Endometrium (tissue), 2 donors: ENCODE data around the gene SCAMP4.
"Not testable (repeated sequence)": the region's sequence is repeated elsewhere in the genome, so short reads cannot be mapped to it uniquely, and the experiment has no call there.

ENCODE experiments used
- FAIRE-seq: peaks from 2 replicates; lab custom pipeline; 2012; peaks lifted over from hg19 to GRCh38; lab: Jason Lieb, UNC
- donor health status: control.
- donor health status: control.

The SCAMP4 gene

DNA sequence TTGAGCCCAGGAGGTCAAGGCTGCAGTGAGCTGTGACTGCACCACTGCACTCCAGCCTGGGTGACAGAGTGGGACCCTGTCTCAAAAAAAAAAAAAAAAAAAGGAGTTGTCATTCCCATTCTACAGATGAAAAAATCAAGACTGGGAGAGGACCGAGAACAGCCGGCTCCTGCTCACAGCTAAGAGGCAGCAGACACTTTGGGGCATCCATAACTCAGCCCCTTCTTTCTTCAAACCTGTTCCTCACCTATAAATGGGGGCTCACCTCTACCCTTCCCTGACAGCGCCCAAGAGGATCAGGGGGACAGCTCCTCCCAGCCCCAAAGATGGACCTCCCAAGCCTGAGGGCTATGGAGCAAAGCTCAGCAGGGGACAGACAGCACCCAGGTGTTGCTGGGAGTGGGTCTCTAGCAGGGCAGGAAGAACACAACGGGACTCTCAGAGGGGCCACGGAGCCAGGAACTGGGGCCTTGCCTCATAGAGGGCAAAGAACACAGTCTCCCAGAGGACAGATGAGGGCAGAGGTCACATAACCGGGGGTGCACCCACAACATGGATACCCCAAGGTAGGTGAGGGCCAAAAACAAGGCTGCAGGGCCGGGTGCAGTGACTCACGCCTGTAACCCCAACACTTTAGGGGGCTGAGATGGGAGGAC, 38.4 kb upstream of the SCAMP4 start:
- FAIRE-seq: no peak

GRCh38 chr19:1867349-1867724, 37.9 kb upstream of the SCAMP4 start:
- no peak for FAIRE-seq

DNA sequence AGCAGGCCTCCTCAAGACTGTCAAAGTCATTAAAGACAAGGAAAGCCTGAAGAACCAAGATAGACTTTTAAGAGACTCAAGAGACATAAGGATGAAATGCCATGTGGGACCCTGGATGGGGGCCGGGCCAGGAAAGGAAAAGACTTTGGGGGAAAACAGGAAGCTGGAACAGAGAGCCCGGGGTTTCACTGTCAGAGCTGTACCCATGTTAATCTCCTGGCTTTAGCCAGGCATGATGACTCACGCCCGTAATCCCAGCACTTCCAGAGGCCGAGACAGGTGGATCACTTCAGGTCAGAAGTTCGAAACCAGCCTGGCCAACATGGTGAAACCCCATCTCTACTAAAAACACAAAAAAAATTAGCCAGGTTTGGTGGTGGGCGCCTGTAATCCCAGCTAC, 36.2 kb upstream of the SCAMP4 start:
- FAIRE-seq: no peak

- no peak for FAIRE-seq
Observed at GRCh38 chr19:1871140-1871597, 34.0 kb upstream of the SCAMP4 start.

DNA sequence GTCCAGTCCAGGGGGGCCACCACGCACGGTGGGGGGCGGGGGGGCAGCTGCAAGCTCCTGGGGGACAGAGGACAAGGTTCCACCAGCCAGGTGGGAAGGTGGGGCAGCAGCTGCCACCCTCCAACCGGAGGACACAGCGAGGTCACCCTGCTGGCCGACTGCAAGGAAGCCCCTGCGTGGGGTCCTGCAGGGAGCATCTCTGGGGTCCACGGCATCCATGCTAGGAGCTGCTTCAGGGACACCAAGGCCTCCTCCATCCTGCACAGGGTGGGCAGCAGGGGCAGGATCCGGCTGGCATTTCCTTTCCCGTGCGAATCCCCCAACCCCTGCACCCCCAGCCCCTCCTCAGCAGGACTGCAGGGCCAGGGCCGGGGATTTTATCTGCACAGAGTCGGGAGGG, 33.6 kb upstream of the SCAMP4 start:
- FAIRE-seq: no peak

GRCh38 chr19:1872807-1873523, 32.2 kb upstream of the SCAMP4 start:
- no peak for FAIRE-seq

- no peak for FAIRE-seq
Observed at GRCh38 chr19:1873524-1874473, 31.4 kb upstream of the SCAMP4 start.

DNA sequence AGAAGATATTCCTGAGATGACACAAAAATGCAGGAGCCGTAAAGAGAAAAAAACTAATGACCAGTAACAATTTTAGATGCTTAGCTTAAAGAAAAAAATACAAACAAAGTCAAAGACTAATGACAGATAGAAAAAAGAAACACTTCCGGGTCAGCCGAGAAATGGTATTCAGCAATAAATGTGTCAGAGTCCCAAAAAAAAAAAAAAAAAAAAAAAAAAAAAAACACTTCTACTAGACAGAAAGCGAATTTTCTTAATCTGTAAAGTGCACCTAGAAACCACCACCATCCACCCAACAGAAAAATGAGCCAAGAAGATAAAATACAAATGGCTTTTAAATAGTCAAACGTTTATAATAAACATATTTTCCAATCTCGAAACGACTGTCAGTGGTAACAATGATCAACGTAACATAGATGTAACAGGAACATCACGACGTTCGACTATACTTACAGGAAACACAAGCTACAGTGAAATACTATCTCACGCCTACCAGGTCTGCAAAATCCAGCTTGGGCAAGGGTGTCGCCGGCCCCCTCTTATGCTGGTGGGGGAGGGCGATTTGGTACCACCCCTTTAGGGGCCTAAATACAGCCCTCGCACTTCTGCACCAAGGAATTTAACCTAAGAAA, 30.5 kb upstream of the SCAMP4 start:
- peak; percentile 55 for FAIRE-seq

DNA sequence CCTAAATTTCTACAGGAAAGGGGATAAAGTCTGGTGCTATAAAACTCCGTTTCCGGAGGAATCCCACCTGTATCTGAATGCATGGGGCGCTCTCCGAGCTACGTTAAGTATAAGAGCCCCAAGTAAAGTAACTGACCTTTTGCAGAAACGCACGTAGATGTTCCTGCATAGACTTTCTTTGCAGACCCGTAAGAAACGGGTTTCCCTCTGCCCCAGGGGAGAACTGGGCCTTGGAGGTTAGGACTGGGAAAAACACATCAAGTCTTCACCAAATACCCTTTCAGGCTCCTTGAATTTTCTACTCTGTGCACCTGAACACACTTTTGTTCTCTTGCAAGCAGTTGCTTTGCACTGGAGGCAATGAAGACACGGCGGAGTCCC, 29.9 kb upstream of the SCAMP4 start:
- FAIRE-seq: not testable (repeated sequence)

- no peak for FAIRE-seq
Observed at GRCh38 chr19:1875646-1876495, 29.3 kb upstream of the SCAMP4 start.

DNA sequence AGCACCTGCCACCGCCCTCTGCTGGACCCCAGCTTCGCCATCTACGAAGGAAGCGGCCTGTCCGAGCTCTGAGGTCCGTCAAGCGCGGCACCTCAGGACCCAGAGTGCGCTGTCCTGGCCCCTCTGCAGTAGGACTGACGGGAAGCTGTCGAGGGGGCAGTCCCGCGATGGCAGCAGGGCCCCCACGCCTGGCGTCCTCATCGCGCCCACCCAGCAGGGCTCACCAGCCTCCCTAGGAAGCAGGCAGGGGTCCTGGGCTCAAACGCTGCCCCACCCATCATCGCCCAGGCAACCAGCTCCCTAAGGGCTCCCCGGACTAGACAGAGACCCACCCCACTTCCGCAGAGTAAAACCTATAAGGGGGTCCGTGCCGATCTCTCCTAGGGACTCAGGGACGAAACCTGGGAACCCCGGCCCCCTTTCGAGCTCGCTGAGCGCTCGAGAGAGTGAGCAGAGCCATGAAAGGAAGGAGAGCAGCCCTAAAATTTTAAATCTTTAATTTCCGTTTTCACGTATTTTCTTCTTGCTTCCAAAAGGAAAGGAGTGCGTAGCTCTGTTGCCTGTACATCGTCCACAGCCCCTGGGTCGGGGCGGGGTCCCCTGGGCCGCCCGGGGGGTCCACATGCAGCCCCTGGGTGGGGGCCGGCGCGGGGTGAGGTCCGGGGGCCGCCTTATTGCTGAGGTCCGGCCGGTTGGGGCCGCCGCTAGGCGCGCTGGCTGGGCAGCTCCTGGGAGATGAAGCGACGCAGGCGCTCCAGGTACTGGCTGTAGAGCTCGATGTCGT, 28.5 kb upstream of the SCAMP4 start:
- not testable (repeated sequence) for FAIRE-seq

DNA sequence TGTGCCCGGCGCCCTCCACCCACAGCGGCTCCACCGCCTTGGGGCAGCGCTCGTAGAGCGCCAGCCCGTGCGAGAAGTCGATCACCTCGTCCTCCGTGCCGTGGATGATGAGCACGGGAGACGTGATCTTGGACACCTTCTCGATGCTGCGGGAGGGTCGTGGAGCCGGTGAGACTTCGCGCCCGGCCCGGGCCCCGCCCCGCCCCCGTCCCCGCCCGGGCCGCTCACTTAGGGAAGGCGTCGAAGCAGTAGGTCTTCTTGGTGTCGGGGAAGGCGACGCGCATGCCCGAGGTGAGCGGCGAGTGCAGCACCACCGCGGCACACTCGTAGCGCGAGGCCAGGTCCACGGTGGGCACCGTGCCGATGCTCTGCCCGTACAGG, 27.9 kb upstream of the SCAMP4 start:
- FAIRE-seq: not testable (repeated sequence)

- not testable (repeated sequence) for FAIRE-seq
Observed at GRCh38 chr19:1878583-1878982, 26.6 kb upstream of the SCAMP4 start.

DNA sequence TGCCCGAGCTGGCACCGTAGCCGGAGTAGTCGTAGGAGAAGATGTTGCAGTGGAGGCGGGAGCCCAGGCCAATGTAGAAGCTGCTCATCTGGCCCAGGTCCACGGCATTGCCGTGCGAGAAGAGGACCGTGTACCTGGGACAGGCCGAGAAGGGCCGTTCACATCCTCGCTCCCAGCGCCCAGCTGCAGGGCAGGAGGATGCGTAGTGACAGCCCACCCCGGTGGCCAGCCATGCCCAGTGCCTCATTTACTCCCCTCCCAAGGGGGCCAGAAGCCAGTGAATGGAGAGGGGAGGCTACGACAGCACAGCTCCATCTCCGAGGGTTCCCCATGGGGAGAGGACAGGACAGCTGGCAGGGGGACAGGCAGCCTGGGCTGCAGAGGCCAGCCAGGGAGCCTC, 25.2 kb upstream of the SCAMP4 start:
- not testable (repeated sequence) for FAIRE-seq

DNA sequence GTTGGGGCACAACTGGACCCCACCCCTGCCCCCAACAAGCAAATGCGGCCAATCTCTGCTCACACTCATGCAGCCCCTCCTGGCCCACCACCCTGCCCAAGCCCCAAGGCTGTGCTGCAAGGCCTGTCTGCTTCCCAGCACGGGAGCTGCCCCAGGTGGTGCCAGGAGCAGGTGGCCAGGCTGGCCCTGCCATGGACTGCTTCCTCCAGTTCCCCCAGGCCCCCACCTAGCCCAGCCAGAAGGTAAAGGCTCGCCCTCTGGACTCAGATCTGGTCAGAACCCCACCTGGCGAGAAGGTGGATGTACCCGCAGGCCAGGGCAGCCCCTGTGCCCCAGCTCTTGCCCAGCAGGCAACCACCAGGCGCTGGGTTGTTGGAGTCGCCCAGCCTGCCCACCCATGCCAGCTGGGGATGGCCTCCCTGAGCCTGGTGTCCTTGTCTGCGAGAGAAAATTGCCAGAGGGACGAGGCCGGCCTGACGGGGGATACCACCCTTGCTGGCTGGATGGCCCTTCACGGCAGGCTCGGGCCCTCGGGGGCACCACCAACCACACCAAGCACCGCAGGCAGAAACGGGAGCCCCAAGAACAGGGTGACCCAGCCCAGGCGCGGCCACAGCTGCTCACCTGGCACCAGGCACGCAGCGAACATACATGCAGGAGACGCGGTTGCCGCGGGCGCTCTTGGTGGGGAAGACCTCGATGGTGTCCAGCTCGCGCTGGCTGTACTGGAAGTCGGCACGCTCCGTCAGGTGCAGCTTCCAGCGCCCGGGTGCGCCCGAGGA, 24.4 kb upstream of the SCAMP4 start:
- no peak for FAIRE-seq

GRCh38 chr19:1881393-1882088, 23.7 kb upstream of the SCAMP4 start:
- not testable (repeated sequence) for FAIRE-seq

- no peak for FAIRE-seq
Observed at GRCh38 chr19:1882089-1882785, 23.0 kb upstream of the SCAMP4 start.
